ENCODE results near the gene TMTC1. TPM values are rescaled to one million over a fixed set of nuclear protein-coding genes. Genes with fewer than 3 reads are reported as not detected.

The TMTC1 gene
- total RNA-seq, 1 experiment from 2014 or later = 6.1 TPM

GRCh38 chr12:29730481-29730880 lies 53.3 kb downstream of the TMTC1 start:
- no peak for DNase-seq (ENCODE audit: low spot score)
- Histone ChIP-seq H3K27me3 (replicated peaks; ENCODE audit: insufficient read depth, low read depth, low read length, poor library complexity) (no peaks in the 10 kb centered on the region), H3K4me3 (ENCODE audit: low read depth, low read length, poor library complexity, severe bottlenecking) (no peak overlapping the region), H3K4me1 (ENCODE audit: insufficient read depth, low read length, poor library complexity, severe bottlenecking) (peaks cover 15% of the 10 kb centered on the region), H3K9me3 (ENCODE audit: low read depth, low read length, poor library complexity, severe bottlenecking) (no peaks in the 10 kb centered on the region), H3K36me3 (ENCODE audit: insufficient read depth, low read length, poor library complexity, severe bottlenecking) (no peaks in the 10 kb centered on the region), H3K27ac (ENCODE audit: low read depth, low read length, poor library complexity, severe bottlenecking) (no peak overlapping the region)
- intact Hi-C loops (cut with micrococcal nuclease; ENCODE audit: unreplicated experiment) = no loop called here
- ChIA-PET CTCF (no interaction called here), POLR2A (ENCODE audit: low non-redundant PET) (no interaction called here)
- TF ChIP-seq CTCF (conservative IDR thresholded peaks at IDR 0.05; ENCODE audit: low read depth, low read length) = no peak
- no peak for TF ChIP-seq EZH2 (IDR thresholded peaks at IDR 0.05; ENCODE audit: borderline replicate concordance, low read depth, low read length, poor library complexity, severe bottlenecking)
- BruUV-seq (replicated peaks) = no TSS peak

- Histone ChIP-seq H3K4me1 (ENCODE audit: insufficient read depth, low read length, poor library complexity, severe bottlenecking) (peaks cover 15% of the 10 kb centered on the region), H3K27ac (ENCODE audit: low read depth, low read length, poor library complexity, severe bottlenecking) (no peak overlapping the region), H3K9me3 (ENCODE audit: low read depth, low read length, poor library complexity, severe bottlenecking) (no peaks in the 10 kb centered on the region), H3K4me3 (ENCODE audit: low read depth, low read length, poor library complexity, severe bottlenecking) (no peak overlapping the region), H3K36me3 (ENCODE audit: insufficient read depth, low read length, poor library complexity, severe bottlenecking) (no peaks in the 10 kb centered on the region), H3K27me3 (replicated peaks; ENCODE audit: insufficient read depth, low read depth, low read length, poor library complexity) (no peaks in the 10 kb centered on the region)
- TF ChIP-seq EZH2 (IDR thresholded peaks at IDR 0.05; ENCODE audit: borderline replicate concordance, low read depth, low read length, poor library complexity, severe bottlenecking) = no peak
- TF ChIP-seq CTCF (conservative IDR thresholded peaks at IDR 0.05; ENCODE audit: low read depth, low read length) = no peak
- no peak for DNase-seq (ENCODE audit: low spot score)
- intact Hi-C loops (cut with micrococcal nuclease; ENCODE audit: unreplicated experiment) = no loop called here
- BruUV-seq (replicated peaks) = no TSS peak
- POLR2A ChIA-PET (ENCODE audit: low non-redundant PET) = interaction anchor here (0.7 kb wide), 1 partner anchor 16 kb away, joined by 6 read pairs; no protein-coding TSS in a partner anchor
- CTCF ChIA-PET = no interaction called here
These were observed 55.7 kb downstream of the TMTC1 start for GRCh38 chr12:29728030-29728429.

- TF ChIP-seq CTCF (conservative IDR thresholded peaks at IDR 0.05; ENCODE audit: low read depth, low read length) = no peak
- no peak for TF ChIP-seq EZH2 (IDR thresholded peaks at IDR 0.05; ENCODE audit: borderline replicate concordance, low read depth, low read length, poor library complexity, severe bottlenecking)
- POLR2A ChIA-PET (ENCODE audit: low non-redundant PET) = no interaction called here
- H3K9me3 ChIP-seq (ENCODE audit: low read depth, low read length, poor library complexity, severe bottlenecking) = no peaks in the 10 kb centered on the region
- no peak overlapping the region for H3K27ac ChIP-seq (ENCODE audit: low read depth, low read length, poor library complexity, severe bottlenecking)
- intact Hi-C loops (cut with micrococcal nuclease; ENCODE audit: unreplicated experiment) = no loop called here
- peak; percentile 9 for DNase-seq (ENCODE audit: low spot score)
- CTCF ChIA-PET = no interaction called here
- no TSS peak for BruUV-seq (replicated peaks)
- H3K4me1 ChIP-seq (ENCODE audit: insufficient read depth, low read length, poor library complexity, severe bottlenecking) = peaks cover 15% of the 10 kb centered on the region
- H3K4me3 ChIP-seq (ENCODE audit: low read depth, low read length, poor library complexity, severe bottlenecking) = no peak overlapping the region
- H3K27me3 ChIP-seq (replicated peaks; ENCODE audit: insufficient read depth, low read depth, low read length, poor library complexity) = no peaks in the 10 kb centered on the region
- no peaks in the 10 kb centered on the region for H3K36me3 ChIP-seq (ENCODE audit: insufficient read depth, low read length, poor library complexity, severe bottlenecking)
These were observed 56.9 kb downstream of the TMTC1 start for GRCh38 chr12:29726741-29727348.
